ENCODE data around the gene AK8. TPM values are rescaled to one million over a fixed set of nuclear protein-coding genes. Genes with fewer than 3 reads are reported as not detected.

AK8 gene
- polyA plus RNA-seq, 4 donors = 2.0 to 3.9 (median 3.8) TPM

DNA sequence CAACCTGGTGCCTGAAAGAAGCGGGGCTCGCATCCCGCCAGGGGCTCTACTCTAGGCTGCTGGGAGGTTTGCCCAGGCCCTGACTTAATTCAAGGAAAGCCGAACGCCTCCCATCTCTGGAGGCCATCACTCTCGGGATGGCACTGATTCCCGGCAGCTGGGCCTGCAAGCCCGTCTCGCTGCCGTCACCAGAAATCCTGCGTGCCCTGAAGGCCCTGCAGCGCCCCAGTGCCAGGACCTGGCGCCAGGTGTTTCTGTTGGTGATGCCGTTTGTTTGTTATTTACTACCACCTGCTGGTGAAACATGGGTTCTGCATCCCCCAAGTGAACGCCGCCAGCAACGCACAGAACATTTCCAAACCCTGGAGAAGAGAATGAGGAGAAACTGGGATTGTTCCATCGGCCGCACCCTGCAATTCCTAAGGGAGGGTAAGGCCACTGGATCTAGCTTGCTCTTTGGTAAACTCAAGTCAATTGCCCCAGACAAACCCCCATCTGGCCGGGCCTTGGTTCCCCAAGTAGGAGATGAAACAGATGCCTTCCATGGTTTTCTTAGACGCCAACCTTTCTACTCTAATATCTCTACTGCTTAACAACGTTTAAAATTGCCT lies 77.9 kb downstream of the AK8 start:
- peak in 3 of 4 donors; percentile 39 to 54 (median 52) for DNase-seq (ENCODE audit: low read depth in 4 of 4, low spot score in 3 of 4)

DNA sequence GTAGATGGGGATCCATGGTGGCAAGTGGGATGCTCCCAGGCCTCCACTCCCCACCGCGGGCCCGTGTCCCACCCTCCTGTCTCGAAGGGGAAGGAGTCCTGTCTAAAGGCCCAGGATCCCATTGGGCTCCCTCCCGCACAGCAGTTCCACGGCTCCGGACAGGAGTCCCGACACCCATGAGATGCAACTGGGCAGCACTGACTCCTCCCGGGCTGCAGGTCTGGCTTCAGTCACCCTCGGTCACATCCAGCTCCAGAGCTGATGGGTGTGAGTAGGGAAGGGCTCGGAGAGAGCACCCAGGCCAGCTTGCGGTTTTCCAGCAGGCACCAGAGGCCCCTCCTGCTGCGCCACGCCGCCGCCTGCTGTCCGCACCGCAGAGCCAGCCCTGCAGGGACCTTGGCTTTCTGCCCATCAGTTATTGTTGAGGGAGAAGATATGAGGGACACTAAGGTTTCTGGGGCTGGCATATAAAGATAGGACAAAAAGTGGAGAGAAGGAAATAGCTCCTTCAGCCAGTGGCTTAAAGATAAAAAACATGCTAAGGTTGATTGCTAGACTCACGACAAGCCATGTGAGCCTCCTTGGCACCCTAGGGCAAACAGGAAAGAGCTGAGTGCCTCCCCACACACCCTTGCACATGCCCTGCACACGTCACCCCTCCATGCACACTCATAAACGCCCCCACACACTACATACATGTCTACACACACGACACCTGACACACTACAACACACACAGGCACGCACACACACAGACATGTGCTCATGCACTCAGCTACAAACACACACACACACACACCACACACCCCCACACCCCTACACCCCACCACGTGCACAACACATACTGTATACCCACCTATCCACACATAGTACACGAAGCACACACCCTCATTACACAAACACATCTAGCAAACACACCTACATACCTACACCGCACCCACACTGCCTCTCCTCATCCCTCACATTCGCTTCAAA lies 79.0 kb downstream of the AK8 start:
- no peak for DNase-seq (ENCODE audit: low read depth in 4 of 4, low spot score in 3 of 4)

GRCh38 chr9:132797861-132798659 lies 80.0 kb downstream of the AK8 start:
- DNase-seq (ENCODE audit: low read depth in 4 of 4, low spot score in 3 of 4) = no peak

DNA sequence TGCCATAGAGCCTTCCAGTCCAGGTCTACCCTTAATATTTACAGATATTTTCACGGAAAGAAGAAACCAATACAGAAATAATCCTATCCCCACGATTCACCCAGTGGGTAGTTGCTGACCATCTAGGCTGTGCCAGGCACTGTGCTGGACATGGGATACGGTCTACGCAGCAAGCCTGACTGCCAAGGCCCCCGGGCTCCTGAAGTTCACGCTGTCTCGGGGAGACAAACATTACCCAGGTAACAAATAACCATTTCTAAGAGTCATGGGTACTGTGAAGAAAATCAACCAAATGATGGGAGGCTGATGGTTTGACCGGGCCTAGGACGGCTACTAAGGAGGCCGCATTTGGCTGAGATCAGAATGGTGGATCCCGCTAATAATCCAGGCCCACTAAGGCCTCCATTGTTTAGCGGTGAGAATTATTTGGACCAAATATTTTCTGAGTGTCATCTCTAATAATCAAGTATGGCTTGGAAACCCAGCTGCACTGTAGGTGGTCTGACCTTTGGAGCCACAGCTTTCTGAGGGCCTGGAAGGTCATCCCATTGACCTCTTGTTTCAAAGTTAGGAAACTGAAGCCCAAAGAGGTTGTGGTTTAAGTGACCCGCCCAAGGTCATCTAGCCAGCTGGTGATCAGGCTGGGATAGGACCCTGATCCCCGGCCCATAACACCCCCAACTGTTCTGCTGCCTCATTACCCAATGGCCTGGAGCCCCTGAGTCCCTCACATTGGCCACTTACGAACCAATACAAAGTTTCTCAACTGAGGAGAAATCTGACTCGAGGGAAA lies 82.4 kb downstream of the AK8 start:
- DNase-seq (ENCODE audit: low read depth in 4 of 4, low spot score in 3 of 4) = no peak

GRCh38 chr9:132794730-132795380 lies 83.2 kb downstream of the AK8 start:
- DNase-seq (ENCODE audit: low read depth in 4 of 4, low spot score in 3 of 4) = no peak

DNA sequence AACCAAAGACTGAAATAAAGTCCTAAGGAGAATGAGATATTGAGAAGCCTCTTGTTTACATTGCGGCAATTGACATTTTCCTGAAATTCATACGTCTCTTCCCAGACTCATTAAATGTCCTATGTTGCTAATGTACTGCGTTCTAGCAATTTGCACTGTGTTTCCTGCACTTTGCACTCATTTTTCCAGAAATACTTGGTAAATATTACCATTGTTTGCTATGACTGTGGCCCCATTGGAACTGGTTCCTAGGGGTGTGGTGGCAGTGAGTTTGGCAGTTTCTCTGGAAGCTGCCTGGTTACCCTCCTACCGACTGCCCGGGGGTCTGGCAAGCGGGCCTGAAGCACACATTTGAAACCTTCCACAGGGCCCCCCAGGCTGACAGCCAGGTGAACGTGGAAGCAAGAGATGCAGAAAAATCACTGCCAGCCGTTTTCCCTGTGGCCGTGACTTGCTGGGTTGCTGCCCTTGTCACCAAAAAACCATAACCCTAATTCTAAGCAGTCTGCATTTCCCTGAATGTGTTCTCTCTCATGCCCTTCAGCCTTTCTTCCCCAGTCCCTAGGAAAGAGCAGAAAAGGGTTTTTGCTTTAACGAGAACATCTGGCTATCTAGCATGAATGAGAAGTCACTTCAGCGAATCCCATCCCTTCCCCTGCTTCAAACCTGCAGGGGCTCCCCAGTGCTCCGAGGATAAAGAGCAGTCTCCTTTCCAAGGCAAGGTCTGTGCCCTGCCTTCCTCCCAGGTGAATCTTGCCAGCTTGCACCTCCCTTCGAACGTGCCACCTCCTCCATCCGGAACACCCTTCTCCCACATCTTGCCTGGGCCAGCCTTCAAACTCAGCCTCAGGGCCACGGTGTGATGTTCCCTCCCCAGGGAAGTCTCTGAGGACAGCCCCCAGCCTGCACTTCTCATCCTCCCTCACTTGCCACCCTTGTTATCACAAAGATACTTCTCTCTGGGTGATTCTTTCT lies 84.2 kb downstream of the AK8 start:
- DNase-seq (ENCODE audit: low read depth in 4 of 4, low spot score in 3 of 4) = no peak

GRCh38 chr9:132792547-132792946 lies 85.5 kb downstream of the AK8 start:
- no peak for DNase-seq (ENCODE audit: low read depth in 4 of 4, low spot score in 3 of 4)

DNA sequence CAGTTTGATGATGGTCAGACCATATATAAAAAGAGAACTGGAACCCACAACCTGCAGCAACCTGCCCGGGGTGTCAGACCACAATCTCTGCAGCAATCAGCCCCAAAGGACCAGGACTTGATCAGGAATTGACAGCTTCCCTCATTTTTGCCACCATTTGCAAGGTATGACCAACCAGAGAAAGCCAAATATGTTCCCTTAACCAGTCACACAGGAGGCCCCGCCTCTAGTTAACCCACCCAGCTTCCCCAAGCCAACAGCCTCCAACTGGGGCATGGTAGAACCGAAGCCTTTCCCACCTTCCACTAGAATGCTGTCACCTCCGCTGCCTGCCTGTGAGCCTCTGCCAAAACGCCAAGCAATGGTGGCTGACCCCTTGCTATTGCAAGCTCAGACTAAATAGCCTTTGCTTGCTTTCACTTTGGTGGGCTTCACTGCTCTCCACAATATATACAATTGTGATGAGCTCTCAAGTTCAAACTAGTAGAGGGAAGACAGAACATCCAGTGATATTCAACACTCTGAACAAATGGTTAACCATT lies 86.3 kb downstream of the AK8 start:
- no peak for DNase-seq (ENCODE audit: low read depth in 4 of 4, low spot score in 3 of 4)

- DNase-seq (ENCODE audit: low read depth in 4 of 4, low spot score in 3 of 4) = no peak
Observed at GRCh38 chr9:132789719-132790118, 88.4 kb downstream of the AK8 start.

DNA sequence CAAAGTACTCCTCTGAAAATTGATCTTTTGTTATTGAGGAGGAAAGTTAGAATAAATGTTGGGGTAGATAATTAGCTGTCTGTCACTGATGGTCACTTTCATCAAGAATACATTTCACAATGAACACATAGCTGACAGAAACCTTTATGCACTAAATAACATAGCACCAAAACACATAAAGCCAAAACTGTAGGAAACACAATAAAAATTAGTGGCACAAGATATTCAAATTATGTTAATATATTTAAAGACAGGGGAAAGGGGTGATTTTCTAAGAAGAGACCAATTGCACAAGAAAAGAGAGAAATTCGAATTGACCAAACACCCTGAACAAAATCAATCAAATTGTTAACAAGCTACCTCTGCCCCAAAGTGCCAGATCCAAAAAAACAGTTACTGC lies 89.7 kb downstream of the AK8 start:
- DNase-seq (ENCODE audit: low read depth in 4 of 4, low spot score in 3 of 4) = no peak

DNA sequence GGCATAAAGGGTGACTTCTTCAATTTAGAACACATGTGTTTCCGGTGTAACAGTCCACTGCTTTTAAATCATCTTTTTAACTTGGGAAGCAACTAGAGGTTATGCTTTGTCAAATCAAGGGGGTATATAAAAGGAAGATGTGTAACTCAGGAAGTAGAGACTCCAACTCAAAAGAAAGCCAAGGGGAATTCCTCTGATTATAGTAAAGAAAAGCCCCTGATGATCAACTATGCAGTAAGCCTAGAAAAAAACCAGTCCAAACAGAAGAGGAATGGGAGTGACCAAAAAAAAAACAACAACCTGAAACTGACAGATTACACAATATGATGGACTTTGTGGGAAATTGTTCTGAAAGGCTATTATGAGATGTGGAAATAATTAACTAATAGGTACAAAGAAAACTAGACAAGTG lies 90.3 kb downstream of the AK8 start:
- no peak for DNase-seq (ENCODE audit: low read depth in 4 of 4, low spot score in 3 of 4)

GRCh38 chr9:132784286-132784830 lies 93.7 kb downstream of the AK8 start:
- DNase-seq (ENCODE audit: low read depth in 4 of 4, low spot score in 3 of 4) = no peak

- no peak for DNase-seq (ENCODE audit: low read depth in 4 of 4, low spot score in 3 of 4)
Observed at GRCh38 chr9:132783006-132783405, 95.1 kb downstream of the AK8 start.

DNA sequence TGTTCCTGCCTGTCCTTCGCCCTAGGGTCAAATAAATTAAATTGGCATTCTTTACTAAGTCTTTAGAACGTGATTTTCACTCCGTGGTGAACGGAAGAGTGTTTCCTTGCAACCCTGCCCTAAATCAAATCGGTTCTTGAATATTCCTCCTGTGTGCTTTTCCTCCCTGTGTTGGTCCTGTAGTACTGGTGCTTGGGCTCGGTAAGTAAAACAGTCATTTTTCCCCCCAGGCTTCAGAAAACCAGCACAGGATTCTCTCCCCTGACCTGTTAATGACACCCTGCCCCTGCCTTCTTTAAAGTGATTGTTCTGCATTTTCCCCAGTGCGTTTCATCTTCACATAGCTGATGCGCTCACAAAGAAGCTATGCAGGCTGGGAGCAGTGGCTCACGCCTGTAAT lies 96.0 kb downstream of the AK8 start:
- DNase-seq (ENCODE audit: low read depth in 4 of 4, low spot score in 3 of 4) = no peak

- DNase-seq (ENCODE audit: low read depth in 4 of 4, low spot score in 3 of 4) = no peak
Observed at GRCh38 chr9:132780230-132781007, 97.7 kb downstream of the AK8 start.

- DNase-seq (ENCODE audit: low read depth in 4 of 4, low spot score in 3 of 4) = no peak
Observed at GRCh38 chr9:132776891-132777290, 101.2 kb downstream of the AK8 start.

DNA sequence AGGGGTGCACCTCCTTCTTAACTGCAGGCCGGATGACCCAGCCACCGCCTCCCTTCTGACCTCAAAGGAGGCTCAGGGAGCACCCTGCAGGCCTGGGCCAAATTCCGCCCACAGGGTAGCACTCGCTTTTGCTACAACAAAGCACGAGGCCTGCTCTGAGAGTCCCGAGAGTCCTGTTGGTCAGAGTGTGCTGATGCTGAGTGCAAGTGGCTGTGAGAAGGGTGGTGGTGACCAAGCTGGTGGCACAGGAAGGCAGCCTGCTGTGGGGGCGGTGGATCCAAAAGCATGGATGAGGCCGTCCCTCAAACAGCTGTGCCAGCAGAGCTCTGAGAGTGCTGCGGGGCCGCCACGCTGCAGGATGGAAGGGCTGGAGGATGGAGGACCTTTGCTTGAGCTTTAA lies 101.8 kb downstream of the AK8 start:
- DNase-seq (ENCODE audit: low read depth in 4 of 4, low spot score in 3 of 4) = no peak
